ENCODE data around the gene CHRM1.
"Not testable (repeated sequence)": the region's sequence is repeated elsewhere in the genome, so short reads cannot be mapped to it uniquely, and the experiment has no call there.

The CHRM1 gene

GRCh38 chr11:62874851-62875250 is 46.3 kb downstream of the CHRM1 start:
- no peak for DNase-seq

DNA sequence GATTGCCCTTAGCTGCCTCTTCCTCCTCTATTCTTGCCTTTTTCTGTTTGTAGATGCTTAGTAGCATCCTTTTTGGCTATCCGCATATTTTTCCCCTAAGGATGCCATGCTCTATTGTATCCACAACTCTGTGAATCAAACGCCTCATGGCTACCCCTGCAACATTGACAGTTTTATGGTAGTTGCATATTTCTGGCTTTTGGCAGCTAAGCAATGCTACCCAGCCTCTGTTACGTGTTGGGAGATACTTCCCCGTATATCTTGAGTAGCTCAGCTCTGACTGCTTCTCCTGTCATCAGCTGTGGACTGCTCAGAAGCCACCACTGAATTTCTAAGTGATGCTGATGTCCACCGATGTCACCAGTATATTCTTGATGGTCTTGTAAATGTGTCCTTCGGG is 55.5 kb downstream of the CHRM1 start:
- no peak for DNase-seq

DNA sequence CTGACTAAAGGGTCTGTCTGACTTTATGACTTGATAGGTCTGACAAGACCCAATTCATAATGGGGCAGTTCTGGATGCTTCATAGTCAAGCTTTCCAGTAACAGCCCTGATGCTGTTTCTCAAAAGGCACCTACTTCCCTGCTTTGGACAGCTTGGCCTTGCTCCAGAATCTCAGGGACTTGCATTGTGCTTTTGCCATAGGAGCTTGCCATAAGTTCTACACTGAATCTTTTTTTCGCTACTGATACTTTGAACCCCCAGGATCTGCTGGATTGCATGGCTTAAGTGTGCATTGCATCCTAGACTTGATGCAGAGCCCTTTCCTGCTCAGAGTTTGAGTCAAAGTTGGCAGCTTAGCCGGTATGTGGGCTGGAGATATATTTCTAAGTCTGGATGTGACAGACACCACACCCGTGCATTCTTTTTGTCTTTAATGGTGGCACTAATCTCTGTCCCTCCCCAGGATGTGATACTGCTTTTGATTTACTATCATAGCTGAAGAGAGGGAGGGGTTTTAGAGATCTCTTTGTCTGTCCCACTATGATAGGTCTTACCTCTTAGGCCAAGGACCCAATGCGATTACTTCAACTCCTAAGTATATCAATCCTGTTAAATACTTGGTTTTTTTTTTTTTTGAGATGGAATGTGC is 57.4 kb downstream of the CHRM1 start:
- DNase-seq = no peak

DNA sequence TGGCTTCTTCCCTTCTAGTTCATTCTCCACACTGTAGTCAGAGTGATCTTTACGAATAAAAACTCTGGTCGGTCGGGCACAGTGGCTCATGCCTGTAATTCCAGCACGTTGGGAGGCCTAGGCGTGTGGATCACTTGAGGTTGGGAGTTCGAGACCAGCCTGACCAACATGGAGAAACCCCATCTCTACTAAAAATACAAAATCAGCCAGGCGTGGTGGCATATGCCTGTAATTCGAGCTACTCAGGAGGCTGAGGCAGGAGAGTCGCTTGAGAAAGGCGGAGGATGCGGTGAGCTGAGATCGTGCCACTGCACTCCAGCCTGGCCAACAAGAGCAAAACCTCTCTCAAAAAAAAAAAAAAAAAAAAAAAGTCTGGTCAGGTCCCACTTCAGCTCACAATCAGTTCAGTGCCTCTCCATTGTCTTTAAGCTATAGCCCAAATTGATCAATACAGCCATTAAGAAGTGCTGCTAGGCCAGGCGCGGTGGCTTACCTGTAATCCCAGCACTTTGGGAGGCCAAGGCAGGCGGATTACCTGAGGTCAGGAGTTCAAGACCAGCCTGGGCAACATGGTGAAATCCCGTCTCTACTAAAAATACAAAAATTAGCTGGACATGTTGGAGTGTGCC is 59.5 kb downstream of the CHRM1 start:
- DNase-seq = not testable (repeated sequence)

DNA sequence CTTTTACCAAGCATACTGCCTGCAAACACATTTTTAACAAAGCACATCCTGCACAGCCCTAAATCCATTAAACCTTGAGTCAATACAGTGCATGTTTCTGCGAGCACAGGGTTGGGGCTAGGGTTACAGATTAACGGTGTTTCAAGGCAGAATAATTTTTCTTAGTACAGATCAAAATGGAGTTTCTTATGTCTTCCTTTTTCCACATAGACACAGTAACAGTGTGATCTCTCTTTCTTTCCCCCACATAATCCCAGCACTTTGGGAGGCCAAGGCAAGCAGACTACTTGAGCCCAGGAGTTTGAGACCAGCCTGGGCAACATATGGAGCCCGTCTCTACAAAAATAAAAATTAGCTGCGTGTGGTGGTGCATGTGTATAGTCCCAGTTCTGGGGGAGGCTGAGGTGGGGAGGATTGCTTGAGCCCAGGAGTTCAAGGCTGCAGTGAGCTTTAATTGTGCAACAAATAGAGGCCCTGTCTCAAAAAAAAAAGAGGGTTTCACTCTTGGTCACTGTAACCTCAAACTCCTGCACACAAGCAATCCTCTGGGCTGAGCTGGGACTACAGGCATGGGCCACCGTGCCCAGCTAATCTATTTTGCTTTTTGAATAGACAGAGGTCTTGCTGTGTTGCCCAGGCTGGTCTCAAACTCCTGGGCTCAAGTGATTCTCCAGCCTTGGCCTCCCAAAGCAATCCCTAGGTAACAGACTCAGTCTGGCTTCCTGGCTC is 60.2 kb downstream of the CHRM1 start:
- DNase-seq = no peak

DNA sequence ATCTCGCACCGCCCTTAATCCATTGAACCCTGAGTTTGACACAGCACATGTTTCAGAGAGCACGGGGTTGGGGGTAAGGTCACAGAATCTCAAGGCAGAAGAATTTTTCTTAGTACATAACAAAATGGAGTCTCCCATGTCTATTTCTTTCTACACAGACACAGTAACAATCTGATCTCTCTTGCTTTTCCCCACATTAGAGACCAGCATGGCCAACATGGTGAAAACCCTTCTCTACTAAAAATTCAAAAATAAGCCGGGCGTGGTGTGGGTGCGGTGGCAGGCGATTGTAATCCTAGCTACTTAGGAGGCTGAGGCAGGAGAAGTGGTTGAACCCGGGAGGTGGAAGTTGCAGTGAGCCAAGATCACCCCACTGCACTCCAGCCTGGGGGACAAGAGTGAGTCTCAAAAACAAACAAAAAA is 61.9 kb downstream of the CHRM1 start:
- not testable (repeated sequence) for DNase-seq

Data from effector CD8-positive, alpha-beta T cell (primary cell).